Liver (tissue), 9 donors: ENCODE results near the gene TBCD. TPM values are rescaled to one million over a fixed set of nuclear protein-coding genes. Genes with fewer than 3 reads are reported as not detected.

Experiments
- DNase-seq: peaks from one replicate; pipeline ENCODE4 v3.0.0-alpha.2; 2017; ENCODE audit warnings: low spot score
- H3K27ac ChIP-seq, 2 donors: one replicate each; pipeline ENCODE4 v1.7.0; 2013; ENCODE audit warnings: inconsistent platforms in 2 of 2, low read length in 2 of 2, control low read depth in 1 of 2, low read depth in 1 of 2, mild to moderate bottlenecking in 1 of 2
- H3K27me3 ChIP-seq, 4 donors: one replicate each; pipeline versions ENCODE4 v1.6.1 to v1.7.0; 2013; ENCODE audit warnings: low read length in 3 of 4, inconsistent platforms in 1 of 4, mild to moderate bottlenecking in 1 of 4, moderate library complexity in 1 of 4; ENCODE audit not compliant: control insufficient read depth in 4 of 4, insufficient read depth in 4 of 4
- H3K36me3 ChIP-seq, 4 donors: one replicate each; pipeline versions ENCODE4 v1.6.1 to v1.7.0; 2013; ENCODE audit warnings: low read length in 3 of 4, mild to moderate bottlenecking in 3 of 4, low read depth in 1 of 4, moderate library complexity in 1 of 4; ENCODE audit not compliant: control insufficient read depth in 4 of 4, insufficient read depth in 3 of 4
- H3K4me1 ChIP-seq, 4 donors: one replicate each; pipeline versions ENCODE4 v1.6.1 to v1.7.0; 2013; ENCODE audit warnings: low read length in 3 of 4, mild to moderate bottlenecking in 3 of 4, moderate library complexity in 1 of 4; ENCODE audit not compliant: control insufficient read depth in 4 of 4, insufficient read depth in 4 of 4
- H3K4me3 ChIP-seq, 3 donors: one replicate each; pipeline versions ENCODE4 v1.6.1 to v1.7.0; 2013; ENCODE audit warnings: low read length in 3 of 3, control low read depth in 1 of 3, low read depth in 1 of 3, mild to moderate bottlenecking in 1 of 3
- H3K9ac ChIP-seq, 2 donors: one replicate each; pipeline ENCODE4 v1.7.0; 2013; ENCODE audit warnings: low read length in 2 of 2, mild to moderate bottlenecking in 2 of 2, moderate library complexity in 2 of 2, control low read depth in 1 of 2, low read depth in 1 of 2
- H3K9me3 ChIP-seq, 4 donors: one replicate each; pipeline versions ENCODE4 v1.6.1 to v1.7.0; 2013; ENCODE audit warnings: low read length in 3 of 4; ENCODE audit not compliant: control insufficient read depth in 4 of 4
- EGR1 ChIP-seq, 2 donors: IDR thresholded peaks; 2 replicates each; pipeline ENCODE4 v1.6.1; 2016 to 2018; ENCODE audit warnings: antibody characterized with exemption in 2 of 2, low read depth in 2 of 2
- FOXA1 ChIP-seq: IDR thresholded peaks from 2 replicates; pipeline ENCODE4 v1.6.1; 2016; ENCODE audit warnings: antibody characterized with exemption
- FOXA2 ChIP-seq: IDR thresholded peaks from 2 replicates; pipeline ENCODE4 v1.6.1; 2016; ENCODE audit warnings: antibody characterized with exemption
- GABPA ChIP-seq, 2 donors: IDR thresholded peaks in 1 of 2; conservative IDR thresholded peaks in 1 of 2; 2 replicates each; pipeline ENCODE4 v1.6.1; 2016; ENCODE audit warnings: antibody characterized with exemption in 2 of 2, mild to moderate bottlenecking in 1 of 2, moderate library complexity in 1 of 2
- HNF4A ChIP-seq, 2 donors: conservative IDR thresholded peaks; 2 replicates each; pipeline ENCODE4 v1.6.1; 2016; ENCODE audit warnings: antibody characterized with exemption in 2 of 2, mild to moderate bottlenecking in 2 of 2
- JUND ChIP-seq, 2 donors: IDR thresholded peaks; 2 replicates each; pipeline ENCODE4 v1.6.1; 2016; ENCODE audit warnings: antibody characterized with exemption in 2 of 2
- RAD21 ChIP-seq, 2 donors: IDR thresholded peaks; 2 replicates each; pipeline ENCODE4 v1.6.1; 2016; ENCODE audit warnings: antibody characterized with exemption in 2 of 2, mild to moderate bottlenecking in 2 of 2
- RXRA ChIP-seq, 2 donors: IDR thresholded peaks; 2 replicates each; pipeline ENCODE4 v1.6.1; 2017 to 2018; ENCODE audit warnings: antibody characterized with exemption in 2 of 2, mild to moderate bottlenecking in 1 of 2
- SP1 ChIP-seq: IDR thresholded peaks from 2 replicates; pipeline ENCODE4 v1.6.1; 2018; ENCODE audit warnings: antibody characterized with exemption, mild to moderate bottlenecking
- YY1 ChIP-seq: IDR thresholded peaks from 2 replicates; pipeline ENCODE4 v1.6.1; 2016; ENCODE audit warnings: antibody characterized with exemption, mild to moderate bottlenecking
- WGBS: extraction: QIAGEN DNeasy Blood & Tissue Kit; methylation state at CpG from one replicate; pipeline ENCODE4 v1.1.7; 2013; 5-methylcytosine and 5-hydroxymethylcytosine counted together
- polyA plus RNA-seq, 2 donors: library from polyadenylated mRNA; stranded (reverse) in 1 of 2; unstranded in 1 of 2; fragments of 200-250 nt in 1 of 2; fragments of >200 nt in 1 of 2; fragmentation: Nextera tagmentation in 1 of 2; extraction: Ambion mirVana in 1 of 2; gene quantifications; one replicate each; pipeline versions ENCODE4 v1.2.1 to v1.2.3, GENCODE V29; 2013 to 2015
- total RNA-seq, 2 donors: library from RNA; depleted of rRNA; stranded (reverse); fragments of >200 nt; gene quantifications; one replicate each; pipeline ENCODE4 v1.2.3, GENCODE V29; 2014
- TF ChIP-seq, protein P1 (sequence below): fragments of 150-350 bp; IDR thresholded peaks from 2 replicates; pipeline ENCODE4 v1.5.1; 2017; ENCODE audit warnings: improper control_type of control experiment, low read depth, low read length; ENCODE audit not compliant: missing input control
- TF ChIP-seq, protein P2 (sequence below): IDR thresholded peaks from 2 replicates; pipeline ENCODE4 v1.6.1; 2016; ENCODE audit warnings: antibody characterized with exemption
- donor health status: healthy.
- donor health status: healthy.
- donor health status: healthy.
- donor health status: healthy.
- donor health status: healthy.

TBCD gene
- total and polyA plus RNA-seq, 4 donors = 29.8 to 42.2 (median 33.0) TPM

DNA sequence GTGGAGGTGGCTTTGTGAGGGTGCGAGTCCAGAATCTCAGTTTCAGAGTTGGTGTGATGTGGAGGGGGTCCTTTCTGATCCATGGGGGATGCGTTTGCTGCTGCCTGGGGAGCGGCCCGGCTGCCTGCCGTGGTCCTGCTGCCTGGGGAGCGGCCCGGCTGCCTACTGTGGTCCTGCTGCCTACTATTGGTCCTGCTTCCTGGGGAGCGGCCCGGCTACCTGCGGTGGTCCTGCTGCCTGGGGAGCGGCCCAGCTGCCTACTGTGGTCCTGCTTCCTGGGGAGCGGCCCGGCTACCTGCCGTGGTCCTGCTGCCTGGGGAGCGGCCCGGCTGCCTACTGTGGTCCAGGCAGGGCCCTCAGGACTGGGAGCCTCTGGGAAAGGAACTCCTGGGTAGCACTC, 149.5 kb downstream of the TBCD start:
- no peak for TF ChIP-seq EGR1 (IDR thresholded peaks at IDR 0.05; ENCODE audit: low read depth in 2 of 2)
- no peak for TF ChIP-seq FOXA2
- TF ChIP-seq HNF4A (conservative IDR thresholded peaks at IDR 0.05) = no peak
- no peak for TF ChIP-seq JUND (IDR thresholded peaks at IDR 0.05)
- TF ChIP-seq RXRA (IDR thresholded peaks at IDR 0.05) = no peak
- TF ChIP-seq GABPA (IDR thresholded peaks at IDR 0.05 in 1 of 2, conservative IDR thresholded peaks at IDR 0.05 in 1 of 2) = no peak
- TF ChIP-seq, protein P1, sequence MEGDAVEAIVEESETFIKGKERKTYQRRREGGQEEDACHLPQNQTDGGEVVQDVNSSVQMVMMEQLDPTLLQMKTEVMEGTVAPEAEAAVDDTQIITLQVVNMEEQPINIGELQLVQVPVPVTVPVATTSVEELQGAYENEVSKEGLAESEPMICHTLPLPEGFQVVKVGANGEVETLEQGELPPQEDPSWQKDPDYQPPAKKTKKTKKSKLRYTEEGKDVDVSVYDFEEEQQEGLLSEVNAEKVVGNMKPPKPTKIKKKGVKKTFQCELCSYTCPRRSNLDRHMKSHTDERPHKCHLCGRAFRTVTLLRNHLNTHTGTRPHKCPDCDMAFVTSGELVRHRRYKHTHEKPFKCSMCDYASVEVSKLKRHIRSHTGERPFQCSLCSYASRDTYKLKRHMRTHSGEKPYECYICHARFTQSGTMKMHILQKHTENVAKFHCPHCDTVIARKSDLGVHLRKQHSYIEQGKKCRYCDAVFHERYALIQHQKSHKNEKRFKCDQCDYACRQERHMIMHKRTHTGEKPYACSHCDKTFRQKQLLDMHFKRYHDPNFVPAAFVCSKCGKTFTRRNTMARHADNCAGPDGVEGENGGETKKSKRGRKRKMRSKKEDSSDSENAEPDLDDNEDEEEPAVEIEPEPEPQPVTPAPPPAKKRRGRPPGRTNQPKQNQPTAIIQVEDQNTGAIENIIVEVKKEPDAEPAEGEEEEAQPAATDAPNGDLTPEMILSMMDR = no peak
- TF ChIP-seq, protein P2, sequence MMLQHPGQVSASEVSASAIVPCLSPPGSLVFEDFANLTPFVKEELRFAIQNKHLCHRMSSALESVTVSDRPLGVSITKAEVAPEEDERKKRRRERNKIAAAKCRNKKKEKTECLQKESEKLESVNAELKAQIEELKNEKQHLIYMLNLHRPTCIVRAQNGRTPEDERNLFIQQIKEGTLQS = no peak
- TF ChIP-seq FOXA1 = no peak
- TF ChIP-seq YY1 = no peak
- no peak for DNase-seq
- H3K36me3 ChIP-seq = peaks cover 1 to 35% (median 9%) of the 10 kb centered on the region in 4 donors
- H3K9me3 ChIP-seq = no peaks in the 10 kb centered on the region
- H3K4me1 ChIP-seq = no peaks in the 10 kb centered on the region
- H3K27me3 ChIP-seq = no peaks in the 10 kb centered on the region
- no peak overlapping the region for H3K4me3 ChIP-seq
- no peak overlapping the region for H3K27ac ChIP-seq
- H3K9ac ChIP-seq = no peak overlapping the region
- WGBS = 95% methylated on average over 16 of the region's 16 CpGs

DNA sequence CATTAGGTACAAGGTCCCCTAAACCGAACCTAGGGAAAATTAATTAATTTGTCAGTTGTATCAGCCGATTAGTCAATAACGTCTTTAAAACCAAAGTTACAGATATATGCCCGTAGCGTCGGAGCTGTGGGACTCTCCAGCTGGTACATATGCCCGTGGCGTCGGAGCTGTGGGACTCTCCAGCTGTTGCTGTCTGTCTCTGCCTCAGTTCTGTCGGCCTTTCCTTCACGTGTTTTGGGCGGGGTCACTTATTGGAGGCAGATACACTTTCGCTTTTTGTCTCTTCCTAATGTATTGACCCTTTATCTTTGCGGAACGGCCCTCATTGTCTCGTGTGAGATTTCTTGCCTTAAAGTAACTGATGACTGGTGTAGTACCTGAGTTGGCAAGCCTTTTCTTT, 150.0 kb downstream of the TBCD start:
- no peaks in the 10 kb centered on the region for H3K4me1 ChIP-seq
- no peak for TF ChIP-seq FOXA2
- TF ChIP-seq RAD21 (IDR thresholded peaks at IDR 0.05) = no peak
- TF ChIP-seq SP1 = no peak
- no peak for TF ChIP-seq EGR1 (IDR thresholded peaks at IDR 0.05; ENCODE audit: low read depth in 2 of 2)
- no peak for TF ChIP-seq GABPA (IDR thresholded peaks at IDR 0.05 in 1 of 2, conservative IDR thresholded peaks at IDR 0.05 in 1 of 2)
- TF ChIP-seq, protein P1 = no peak
- H3K9ac ChIP-seq = no peak overlapping the region
- peaks cover 3 to 36% (median 9%) of the 10 kb centered on the region in 4 donors for H3K36me3 ChIP-seq
- H3K9me3 ChIP-seq = no peaks in the 10 kb centered on the region
- H3K4me3 ChIP-seq = no peak overlapping the region
- H3K27me3 ChIP-seq = no peaks in the 10 kb centered on the region
- 89% methylated on average over 16 of the region's 16 CpGs for WGBS
- no peak for DNase-seq
- no peak overlapping the region for H3K27ac ChIP-seq
